Measurements from ENCODE around the gene RXFP2. TPM values are rescaled to one million over a fixed set of nuclear protein-coding genes. Genes with fewer than 3 reads are reported as not detected.

Gene RXFP2
- total RNA-seq, 1 experiment from 2014 or later, result not detected

DNA sequence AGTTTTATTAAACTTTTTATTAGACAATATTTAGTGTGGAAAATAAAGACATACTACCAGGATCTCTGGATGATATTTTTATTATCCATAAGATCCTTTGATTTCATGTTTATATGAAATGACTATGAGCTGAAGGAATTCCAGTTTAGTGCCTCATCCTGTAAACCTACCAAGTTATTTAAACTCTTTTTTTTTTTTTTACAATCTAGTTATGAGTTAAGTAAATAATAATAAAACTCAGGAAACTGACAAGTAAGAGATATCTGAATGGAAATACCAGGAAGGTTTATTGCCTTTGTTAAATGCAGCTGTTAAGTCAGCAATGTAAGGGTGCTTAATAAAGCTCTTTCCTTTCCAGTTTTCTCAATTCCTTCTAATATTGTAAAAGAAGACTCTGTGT lies 53.9 kb downstream of the RXFP2 start:
- Mint-ChIP-seq H3K27me3 (ENCODE audit: insufficient read depth, unreplicated experiment) (peaks cover 4% of the 10 kb centered on the region), H3K36me3 (ENCODE audit: insufficient read depth, unreplicated experiment) (no peaks in the 10 kb centered on the region), H3K4me1 (ENCODE audit: low read depth, unreplicated experiment) (peaks cover 7% of the 10 kb centered on the region), H3K27ac (ENCODE audit: unreplicated experiment) (no peak overlapping the region), H3K4me3 (ENCODE audit: unreplicated experiment) (no peak overlapping the region), H3K9me3 (ENCODE audit: unreplicated experiment) (no peaks in the 10 kb centered on the region)
- no peak for DNase-seq
- 0 out of 2 replicates have a peak, but pooled peaks cover 6% of the 10 kb centered on the region for H3K4me1 ChIP-seq
- H3K4me3 ChIP-seq (ENCODE audit: low read depth, low read length), result no peak overlapping the region
- H3K36me3 ChIP-seq (ENCODE audit: control insufficient read depth, insufficient read depth, low read length), result no peaks in the 10 kb centered on the region
- TF ChIP-seq, protein P1, sequence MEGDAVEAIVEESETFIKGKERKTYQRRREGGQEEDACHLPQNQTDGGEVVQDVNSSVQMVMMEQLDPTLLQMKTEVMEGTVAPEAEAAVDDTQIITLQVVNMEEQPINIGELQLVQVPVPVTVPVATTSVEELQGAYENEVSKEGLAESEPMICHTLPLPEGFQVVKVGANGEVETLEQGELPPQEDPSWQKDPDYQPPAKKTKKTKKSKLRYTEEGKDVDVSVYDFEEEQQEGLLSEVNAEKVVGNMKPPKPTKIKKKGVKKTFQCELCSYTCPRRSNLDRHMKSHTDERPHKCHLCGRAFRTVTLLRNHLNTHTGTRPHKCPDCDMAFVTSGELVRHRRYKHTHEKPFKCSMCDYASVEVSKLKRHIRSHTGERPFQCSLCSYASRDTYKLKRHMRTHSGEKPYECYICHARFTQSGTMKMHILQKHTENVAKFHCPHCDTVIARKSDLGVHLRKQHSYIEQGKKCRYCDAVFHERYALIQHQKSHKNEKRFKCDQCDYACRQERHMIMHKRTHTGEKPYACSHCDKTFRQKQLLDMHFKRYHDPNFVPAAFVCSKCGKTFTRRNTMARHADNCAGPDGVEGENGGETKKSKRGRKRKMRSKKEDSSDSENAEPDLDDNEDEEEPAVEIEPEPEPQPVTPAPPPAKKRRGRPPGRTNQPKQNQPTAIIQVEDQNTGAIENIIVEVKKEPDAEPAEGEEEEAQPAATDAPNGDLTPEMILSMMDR (IDR thresholded peaks at IDR 0.05; ENCODE audit: insufficient read depth in 1 of 2, low read depth in 1 of 2, low read length in 1 of 2, severe bottlenecking in 1 of 2, unreplicated experiment in 1 of 2), result no peak
- BruUV-seq (replicated peaks), result no TSS peak
- POLR2A ChIA-PET, result no interaction called here
- CTCF ChIA-PET, result interaction anchor here (1.0 kb wide), 1 partner anchor 255 kb away, joined by 3 read pairs; no protein-coding TSS in a partner anchor
- no peaks in the 10 kb centered on the region for H3K27me3 ChIP-seq (replicated peaks; ENCODE audit: control insufficient read depth, insufficient read depth, low read length)
- intact Hi-C loops (cut with micrococcal nuclease; ENCODE audit: unreplicated experiment), result loop anchor here (1.0 kb wide), 1 partner anchor 34 kb away; no protein-coding TSS in a partner anchor
- H3K9me3 ChIP-seq, result no peaks in the 10 kb centered on the region

DNA sequence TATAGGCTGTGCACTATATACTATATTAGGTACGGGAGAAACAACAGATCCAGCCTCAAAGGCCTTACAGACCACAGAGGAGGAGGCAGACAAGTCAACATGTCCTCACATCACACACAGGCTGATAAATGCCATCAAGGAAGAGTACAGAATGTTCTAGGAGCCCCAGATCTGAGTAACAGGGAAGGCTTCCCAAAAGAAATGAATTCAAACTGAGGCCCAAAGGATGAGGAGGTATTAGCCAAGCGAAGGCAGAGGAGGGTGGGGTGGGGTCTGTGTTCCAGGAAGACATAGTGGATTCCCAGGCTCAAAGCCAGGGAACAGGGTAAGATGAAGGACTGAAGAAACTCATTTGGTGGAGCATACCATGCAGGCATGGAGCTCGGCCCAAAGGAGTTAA lies 55.1 kb downstream of the RXFP2 start:
- Histone ChIP-seq H3K27me3 (replicated peaks; ENCODE audit: control insufficient read depth, insufficient read depth, low read length) (no peaks in the 10 kb centered on the region), H3K4me1 (0 out of 2 replicates have a peak, but pooled peaks cover 6% of the 10 kb centered on the region), H3K4me3 (ENCODE audit: low read depth, low read length) (no peak overlapping the region), H3K9me3 (no peaks in the 10 kb centered on the region), H3K36me3 (ENCODE audit: control insufficient read depth, insufficient read depth, low read length) (no peaks in the 10 kb centered on the region)
- ChIA-PET POLR2A (no interaction called here), CTCF (no interaction called here)
- intact Hi-C loops (cut with micrococcal nuclease; ENCODE audit: unreplicated experiment), result no loop called here
- Mint-ChIP-seq H3K27ac (ENCODE audit: unreplicated experiment) (no peak overlapping the region), H3K36me3 (ENCODE audit: insufficient read depth, unreplicated experiment) (no peaks in the 10 kb centered on the region), H3K4me3 (ENCODE audit: unreplicated experiment) (no peak overlapping the region), H3K4me1 (ENCODE audit: low read depth, unreplicated experiment) (peaks cover 7% of the 10 kb centered on the region), H3K9me3 (ENCODE audit: unreplicated experiment) (no peaks in the 10 kb centered on the region), H3K27me3 (ENCODE audit: insufficient read depth, unreplicated experiment) (peaks cover 4% of the 10 kb centered on the region)
- DNase-seq, result no peak
- BruUV-seq (replicated peaks), result no TSS peak
- TF ChIP-seq, protein P1 (IDR thresholded peaks at IDR 0.05; ENCODE audit: insufficient read depth in 1 of 2, low read depth in 1 of 2, low read length in 1 of 2, severe bottlenecking in 1 of 2, unreplicated experiment in 1 of 2), result no peak

DNA sequence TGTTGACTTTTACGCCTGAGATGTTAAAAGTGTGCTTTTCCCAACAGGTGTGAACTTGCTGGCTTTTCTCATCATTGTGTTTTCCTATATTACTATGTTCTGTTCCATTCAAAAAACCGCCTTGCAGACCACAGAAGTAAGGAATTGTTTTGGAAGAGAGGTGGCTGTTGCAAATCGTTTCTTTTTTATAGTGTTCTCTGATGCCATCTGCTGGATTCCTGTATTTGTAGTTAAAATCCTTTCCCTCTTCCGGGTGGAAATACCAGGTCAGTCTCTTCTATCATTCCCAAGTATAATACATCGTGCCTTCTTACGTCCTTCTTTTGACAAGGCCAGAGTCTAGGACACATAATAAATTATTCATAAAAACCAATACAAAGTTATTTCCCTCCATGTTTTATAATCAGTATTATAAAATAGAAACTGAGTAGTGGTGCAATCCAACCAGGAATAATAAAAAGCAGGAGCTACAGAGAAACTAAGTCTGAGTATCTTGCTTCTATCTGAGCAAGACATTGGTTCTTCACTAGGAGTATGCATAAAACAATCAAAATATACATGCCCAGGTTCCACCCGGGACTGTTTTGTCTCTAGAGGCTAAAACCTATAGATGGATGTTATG lies 57.9 kb downstream of the RXFP2 start:
- H3K4me3 Mint-ChIP-seq (ENCODE audit: unreplicated experiment), result no peak overlapping the region
- H3K36me3 ChIP-seq (ENCODE audit: control insufficient read depth, insufficient read depth, low read length), result no peaks in the 10 kb centered on the region
- peaks cover 3% of the 10 kb centered on the region for H3K27me3 Mint-ChIP-seq (ENCODE audit: insufficient read depth, unreplicated experiment)
- H3K27ac Mint-ChIP-seq (ENCODE audit: unreplicated experiment), result no peak overlapping the region
- BruUV-seq (replicated peaks), result no TSS peak
- H3K4me1 ChIP-seq, result 0 out of 2 replicates have a peak, but pooled peaks cover 6% of the 10 kb centered on the region
- no peaks in the 10 kb centered on the region for H3K9me3 ChIP-seq
- no peaks in the 10 kb centered on the region for H3K36me3 Mint-ChIP-seq (ENCODE audit: insufficient read depth, unreplicated experiment)
- TF ChIP-seq, protein P1 (IDR thresholded peaks at IDR 0.05; ENCODE audit: insufficient read depth in 1 of 2, low read depth in 1 of 2, low read length in 1 of 2, severe bottlenecking in 1 of 2, unreplicated experiment in 1 of 2), result peak; percentile 38 to 39
- H3K4me1 Mint-ChIP-seq (ENCODE audit: low read depth, unreplicated experiment), result peaks cover 7% of the 10 kb centered on the region
- no peaks in the 10 kb centered on the region for H3K27me3 ChIP-seq (replicated peaks; ENCODE audit: control insufficient read depth, insufficient read depth, low read length)
- peak in 1 of 2 experiments; percentile 24 for DNase-seq
- ChIA-PET POLR2A (no interaction called here), CTCF (no interaction called here)
- H3K9me3 Mint-ChIP-seq (ENCODE audit: unreplicated experiment), result no peaks in the 10 kb centered on the region
- H3K4me3 ChIP-seq (ENCODE audit: low read depth, low read length), result no peak overlapping the region
- intact Hi-C loops (cut with micrococcal nuclease; ENCODE audit: unreplicated experiment), result loop anchor here (2.0 kb wide), 1 partner anchor 366 kb away; no protein-coding TSS in a partner anchor

Measured in Caco-2 (cell line).